HepG2 (cell line): ENCODE results near the gene CTNNBL1. TPM values are rescaled to one million over a fixed set of nuclear protein-coding genes. Genes with fewer than 3 reads are reported as not detected.

Source experiments
- CBFB ChIP-seq: sonication (generic); formaldehyde crosslinking; IDR thresholded peaks from 2 replicates; pipeline ENCODE4 v1.4.0; 2020; ENCODE audit warnings: missing genetic modification reagents
- ELF1 ChIP-seq: sonication (generic); formaldehyde crosslinking; IDR thresholded peaks from 2 replicates; pipeline ENCODE4 v1.4.0; 2020; ENCODE audit warnings: missing genetic modification reagents
- FOXK2 ChIP-seq: fragments of 450-650 bp; IDR thresholded peaks from 2 replicates; pipeline ENCODE4 v1.6.1; 2016
- GABPB1 ChIP-seq: IDR thresholded peaks from 2 replicates; pipeline ENCODE4 v1.6.1; 2016; ENCODE audit warnings: mild to moderate bottlenecking, missing genetic modification reagents, moderate library complexity, missing compliant biosample characterization
- GMEB2 ChIP-seq: IDR thresholded peaks from 2 replicates; pipeline ENCODE4 v1.6.1; 2016; ENCODE audit warnings: missing biosample characterization, missing genetic modification reagents, low read depth
- HOXA5 ChIP-seq: sonication (generic); formaldehyde crosslinking; IDR thresholded peaks from 2 replicates; pipeline ENCODE4 v1.4.0; 2020; ENCODE audit warnings: missing genetic modification reagents
- HOXA7 ChIP-seq: sonication (generic); formaldehyde crosslinking; IDR thresholded peaks from 2 replicates; pipeline ENCODE4 v1.8.1; 2022; ENCODE audit warnings: mild to moderate bottlenecking, missing genetic modification reagents, moderate library complexity
- MAFG ChIP-seq: sonication (generic); formaldehyde crosslinking; IDR thresholded peaks from 2 replicates; pipeline ENCODE4 v1.5.1; 2020; ENCODE audit warnings: mild to moderate bottlenecking, missing genetic modification reagents
- NCOA5 ChIP-seq: sonication (generic); formaldehyde crosslinking; IDR thresholded peaks from 2 replicates; pipeline ENCODE4 v1.4.0; 2020; ENCODE audit warnings: missing genetic modification reagents
- NR2F2 ChIP-seq: IDR thresholded peaks from 2 replicates; pipeline ENCODE4 v1.6.1; 2012; ENCODE audit warnings: low read depth, inconsistent platforms, borderline replicate concordance
- NR2F6 ChIP-seq, 2 experiments: IDR thresholded peaks; 2 replicates each; pipeline ENCODE4 v1.6.1; 2016; ENCODE audit warnings: antibody characterized with exemption in 1 of 2, mild to moderate bottlenecking in 1 of 2
- NRL ChIP-seq: sonication (generic); formaldehyde crosslinking; IDR thresholded peaks from 2 replicates; pipeline ENCODE4 v1.5.0; 2020; ENCODE audit warnings: missing genetic modification reagents, mild to moderate bottlenecking, moderate library complexity, borderline replicate concordance
- RFXAP ChIP-seq: sonication (generic); formaldehyde crosslinking; IDR thresholded peaks from 2 replicates; pipeline ENCODE4 v1.4.0; 2020; ENCODE audit warnings: missing genetic modification reagents, borderline replicate concordance
- TOPORS ChIP-seq: sonication (generic); formaldehyde crosslinking; IDR thresholded peaks from 2 replicates; pipeline ENCODE4 v1.8.0; 2023; ENCODE audit warnings: mild to moderate bottlenecking, missing genetic modification reagents
- TSC22D2 ChIP-seq: sonication (generic); formaldehyde crosslinking; IDR thresholded peaks from 2 replicates; pipeline ENCODE4 v1.5.1; 2020; ENCODE audit warnings: missing genetic modification reagents, mild to moderate bottlenecking, borderline replicate concordance
- ZFY ChIP-seq: sonication (generic); formaldehyde crosslinking; IDR thresholded peaks from 2 replicates; pipeline ENCODE4 v1.4.0; 2020; ENCODE audit warnings: missing genetic modification reagents
- ZNF121 ChIP-seq: sonication (generic); formaldehyde crosslinking; IDR thresholded peaks from 2 replicates; pipeline ENCODE4 v1.5.0; 2020; ENCODE audit warnings: mild to moderate bottlenecking, missing genetic modification reagents
- ZNF232 ChIP-seq: sonication (generic); formaldehyde crosslinking; IDR thresholded peaks from 2 replicates; pipeline ENCODE4 v1.4.0; 2020; ENCODE audit warnings: missing genetic modification reagents, borderline replicate concordance
- ZNF282 ChIP-seq: fragments of 450-650 bp; IDR thresholded peaks from 2 replicates; pipeline ENCODE4 v1.6.1; 2018; ENCODE audit not compliant: partially characterized antibody
- ZNF496 ChIP-seq: sonication (generic); formaldehyde crosslinking; IDR thresholded peaks from 2 replicates; pipeline ENCODE4 v1.8.1; 2023; ENCODE audit warnings: mild to moderate bottlenecking, moderate library complexity, missing genetic modification reagents; ENCODE audit not compliant: insufficient replicate concordance
- ZNF687 ChIP-seq: sonication (generic); formaldehyde crosslinking; IDR thresholded peaks from 2 replicates; pipeline ENCODE4 v1.5.1; 2020; ENCODE audit warnings: mild to moderate bottlenecking, missing genetic modification reagents, moderate library complexity
- ZNF841 ChIP-seq: sonication (generic); formaldehyde crosslinking; IDR thresholded peaks from 2 replicates; pipeline ENCODE4 v1.8.1; 2023; ENCODE audit warnings: missing genetic modification reagents, borderline replicate concordance
- polyA plus RNA-seq, 8 experiments: library from polyadenylated mRNA; depleted of rRNA in 3 of 8; stranded (reverse) in 7 of 8; unstranded in 1 of 8; fragments of >200 nt; fragmentation: Illumina TruSeq in 4 of 8; extraction: Trizol in 4 of 8; gene quantifications; 2 replicates each; pipeline versions ENCODE4 v1.2.1 to v1.2.3, GENCODE V29; 2011 to 2016; ENCODE audit warnings: low read depth in 4 of 8, missing spikeins in 1 of 8, mixed read lengths in 1 of 8; ENCODE audit not compliant: insufficient read depth in 1 of 8
- total RNA-seq, 5 experiments: library from RNA; depleted of rRNA; stranded (reverse); fragments of >200 nt; fragmentation: Illumina TruSeq; extraction: Trizol; gene quantifications; 2 replicates each; pipeline ENCODE4 v1.2.3, GENCODE V29; 2016; ENCODE audit warnings: low read depth in 1 of 5
- TF ChIP-seq, protein P1 (sequence below): sonication (generic); formaldehyde crosslinking; IDR thresholded peaks from 2 replicates; pipeline ENCODE4 v1.5.1; 2020; ENCODE audit warnings: missing genetic modification reagents, mild to moderate bottlenecking, borderline replicate concordance
- TF ChIP-seq, protein P2 (sequence below): sonication (generic); formaldehyde crosslinking; IDR thresholded peaks from 2 replicates; pipeline ENCODE4 v1.4.0; 2020; ENCODE audit warnings: missing genetic modification reagents, borderline replicate concordance

Gene CTNNBL1
- total and polyA plus RNA-seq, 2 of the 13 experiments (the other 11 are each of a cell fraction or from before 2014, with no cell fraction given) = 49.3 to 94.6 TPM

DNA sequence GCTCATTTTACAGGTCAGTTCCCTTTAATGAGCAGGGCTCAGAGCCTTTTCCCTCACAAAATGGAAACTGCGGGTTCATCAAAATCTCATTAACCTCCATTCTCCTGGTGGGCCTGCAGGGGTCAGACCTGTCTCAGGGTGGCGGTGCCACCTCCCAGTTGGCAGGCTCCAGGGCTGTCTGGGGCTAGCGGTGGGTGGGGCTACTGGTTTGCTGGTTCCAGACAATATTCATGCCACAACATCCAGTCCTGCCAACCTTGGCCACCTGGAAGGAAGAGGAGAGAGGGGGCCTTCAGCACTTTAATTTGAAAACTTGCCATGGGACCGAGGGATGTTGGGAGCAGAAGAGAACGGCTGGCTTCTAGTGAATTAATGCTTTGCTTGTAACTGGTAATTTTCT is 41.9 kb upstream of the CTNNBL1 start (continued):
- TF ChIP-seq, protein P1, sequence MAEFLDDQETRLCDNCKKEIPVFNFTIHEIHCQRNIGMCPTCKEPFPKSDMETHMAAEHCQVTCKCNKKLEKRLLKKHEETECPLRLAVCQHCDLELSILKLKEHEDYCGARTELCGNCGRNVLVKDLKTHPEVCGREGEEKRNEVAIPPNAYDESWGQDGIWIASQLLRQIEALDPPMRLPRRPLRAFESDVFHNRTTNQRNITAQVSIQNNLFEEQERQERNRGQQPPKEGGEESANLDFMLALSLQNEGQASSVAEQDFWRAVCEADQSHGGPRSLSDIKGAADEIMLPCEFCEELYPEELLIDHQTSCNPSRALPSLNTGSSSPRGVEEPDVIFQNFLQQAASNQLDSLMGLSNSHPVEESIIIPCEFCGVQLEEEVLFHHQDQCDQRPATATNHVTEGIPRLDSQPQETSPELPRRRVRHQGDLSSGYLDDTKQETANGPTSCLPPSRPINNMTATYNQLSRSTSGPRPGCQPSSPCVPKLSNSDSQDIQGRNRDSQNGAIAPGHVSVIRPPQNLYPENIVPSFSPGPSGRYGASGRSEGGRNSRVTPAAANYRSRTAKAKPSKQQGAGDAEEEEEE (CRISPR knock-in tag) = no peak
- TF ChIP-seq ELF1 (CRISPR knock-in tag) (no peak), MAFG (CRISPR knock-in tag) (peak; percentile 73; the same call in 1 of the 2 replicates), TOPORS (no peak), TSC22D2 (CRISPR knock-in tag) (no peak), ZNF496 (CRISPR knock-in tag) (no peak), ZNF841 (CRISPR knock-in tag) (no peak), NR2F2 (no peak), FOXK2 (no peak), ZNF232 (CRISPR knock-in tag) (no peak), HOXA5 (CRISPR knock-in tag) (no peak), ZNF282 (no peak), GABPB1 (no peak), NR2F6 (IDR thresholded peaks at IDR 0.05) (no peak), NR2F6 (CRISPR knock-in tag; IDR thresholded peaks at IDR 0.05) (0 out of 2 replicates have a peak, but pooled peaks have one; percentile 9), NCOA5 (CRISPR knock-in tag) (no peak), ZNF687 (CRISPR knock-in tag) (peak; percentile 43), ZNF121 (CRISPR knock-in tag) (no peak), RFXAP (CRISPR knock-in tag) (no peak), HOXA7 (CRISPR knock-in tag) (no peak), GMEB2 (CRISPR knock-in tag) (no peak), NRL (CRISPR knock-in tag) (no peak), CBFB (CRISPR knock-in tag) (0 out of 2 replicates have a peak, but pooled peaks have one; percentile 35), ZFY (CRISPR knock-in tag) (no peak)
- TF ChIP-seq, protein P2, sequence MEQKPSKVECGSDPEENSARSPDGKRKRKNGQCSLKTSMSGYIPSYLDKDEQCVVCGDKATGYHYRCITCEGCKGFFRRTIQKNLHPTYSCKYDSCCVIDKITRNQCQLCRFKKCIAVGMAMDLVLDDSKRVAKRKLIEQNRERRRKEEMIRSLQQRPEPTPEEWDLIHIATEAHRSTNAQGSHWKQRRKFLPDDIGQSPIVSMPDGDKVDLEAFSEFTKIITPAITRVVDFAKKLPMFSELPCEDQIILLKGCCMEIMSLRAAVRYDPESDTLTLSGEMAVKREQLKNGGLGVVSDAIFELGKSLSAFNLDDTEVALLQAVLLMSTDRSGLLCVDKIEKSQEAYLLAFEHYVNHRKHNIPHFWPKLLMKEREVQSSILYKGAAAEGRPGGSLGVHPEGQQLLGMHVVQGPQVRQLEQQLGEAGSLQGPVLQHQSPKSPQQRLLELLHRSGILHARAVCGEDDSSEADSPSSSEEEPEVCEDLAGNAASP = 0 out of 2 replicates have a peak, but pooled peaks have one; percentile 35
